Measurements from ENCODE around the gene GREB1.

Gene GREB1

GRCh38 chr2:11569636-11570035 is 35.8 kb downstream of the GREB1 start:
- DNase-seq (ENCODE audit: low spot score): no peak
- no peaks in the 10 kb centered on the region for H3K27me3 Mint-ChIP-seq (ENCODE audit: low read depth)
- H3K9me3 Mint-ChIP-seq: no peaks in the 10 kb centered on the region
- H3K27ac Mint-ChIP-seq: no peak overlapping the region
- H3K36me3 Mint-ChIP-seq (ENCODE audit: low read depth): no peaks in the 10 kb centered on the region
- no peak overlapping the region for H3K4me3 Mint-ChIP-seq
- no peaks in the 10 kb centered on the region for H3K4me1 Mint-ChIP-seq (ENCODE audit: low read depth)

GRCh38 chr2:11571170-11571569 is 37.3 kb downstream of the GREB1 start:
- Mint-ChIP-seq H3K9me3 (no peaks in the 10 kb centered on the region), H3K27me3 (ENCODE audit: low read depth) (no peaks in the 10 kb centered on the region), H3K4me1 (ENCODE audit: low read depth) (no peaks in the 10 kb centered on the region), H3K27ac (no peak overlapping the region), H3K36me3 (ENCODE audit: low read depth) (no peaks in the 10 kb centered on the region), H3K4me3 (no peak overlapping the region)
- no peak for DNase-seq (ENCODE audit: low spot score)

GRCh38 chr2:11572996-11573395 is 39.2 kb downstream of the GREB1 start:
- no peak overlapping the region for H3K27ac Mint-ChIP-seq

GRCh38 chr2:11573418-11574175 is 39.8 kb downstream of the GREB1 start:
- H3K4me1 Mint-ChIP-seq (ENCODE audit: low read depth): no peaks in the 10 kb centered on the region
- no peak for DNase-seq (ENCODE audit: low spot score)
- H3K4me3 Mint-ChIP-seq: no peak overlapping the region
- H3K27ac Mint-ChIP-seq: no peak overlapping the region
- no peaks in the 10 kb centered on the region for H3K9me3 Mint-ChIP-seq
- H3K27me3 Mint-ChIP-seq (ENCODE audit: low read depth): no peaks in the 10 kb centered on the region
- H3K36me3 Mint-ChIP-seq (ENCODE audit: low read depth): no peaks in the 10 kb centered on the region

More at GRCh38 chr2:11572996-11573395, 39.2 kb downstream of the GREB1 start:
- Mint-ChIP-seq H3K9me3 (no peaks in the 10 kb centered on the region), H3K4me3 (no peak overlapping the region), H3K4me1 (ENCODE audit: low read depth) (no peaks in the 10 kb centered on the region), H3K27me3 (ENCODE audit: low read depth) (no peaks in the 10 kb centered on the region), H3K36me3 (ENCODE audit: low read depth) (no peaks in the 10 kb centered on the region)
- DNase-seq (ENCODE audit: low spot score): no peak

GRCh38 chr2:11574176-11575046 is 40.6 kb downstream of the GREB1 start:
- Mint-ChIP-seq H3K27me3 (ENCODE audit: low read depth) (no peaks in the 10 kb centered on the region), H3K4me1 (ENCODE audit: low read depth) (no peaks in the 10 kb centered on the region), H3K36me3 (ENCODE audit: low read depth) (no peaks in the 10 kb centered on the region), H3K9me3 (no peaks in the 10 kb centered on the region), H3K4me3 (no peak overlapping the region), H3K27ac (no peak overlapping the region)
- DNase-seq (ENCODE audit: low spot score): no peak

- no peak for DNase-seq (ENCODE audit: low spot score)
- Mint-ChIP-seq H3K4me1 (ENCODE audit: low read depth) (no peaks in the 10 kb centered on the region), H3K27ac (no peak overlapping the region), H3K36me3 (ENCODE audit: low read depth) (no peaks in the 10 kb centered on the region), H3K4me3 (no peak overlapping the region), H3K27me3 (ENCODE audit: low read depth) (no peaks in the 10 kb centered on the region), H3K9me3 (no peaks in the 10 kb centered on the region)
Measured at GRCh38 chr2:11576398-11576797, 42.6 kb downstream of the GREB1 start.

- H3K27ac Mint-ChIP-seq: no peak overlapping the region
- no peak overlapping the region for H3K4me3 Mint-ChIP-seq
- H3K36me3 Mint-ChIP-seq (ENCODE audit: low read depth): no peaks in the 10 kb centered on the region
- H3K27me3 Mint-ChIP-seq (ENCODE audit: low read depth): no peaks in the 10 kb centered on the region
- H3K9me3 Mint-ChIP-seq: no peaks in the 10 kb centered on the region
- no peak for DNase-seq (ENCODE audit: low spot score)
- no peaks in the 10 kb centered on the region for H3K4me1 Mint-ChIP-seq (ENCODE audit: low read depth)
Measured at GRCh38 chr2:11577101-11577883, 43.4 kb downstream of the GREB1 start.

GRCh38 chr2:11578081-11578948 is 44.5 kb downstream of the GREB1 start:
- DNase-seq (ENCODE audit: low spot score): no peak
- no peaks in the 10 kb centered on the region for H3K27me3 Mint-ChIP-seq (ENCODE audit: low read depth)
- no peak overlapping the region for H3K4me3 Mint-ChIP-seq
- H3K27ac Mint-ChIP-seq: no peak overlapping the region
- no peaks in the 10 kb centered on the region for H3K36me3 Mint-ChIP-seq (ENCODE audit: low read depth)
- no peaks in the 10 kb centered on the region for H3K9me3 Mint-ChIP-seq
- no peaks in the 10 kb centered on the region for H3K4me1 Mint-ChIP-seq (ENCODE audit: low read depth)

GRCh38 chr2:11578986-11579774 is 45.3 kb downstream of the GREB1 start:
- Mint-ChIP-seq H3K27ac (no peak overlapping the region), H3K4me3 (no peak overlapping the region), H3K36me3 (ENCODE audit: low read depth) (no peaks in the 10 kb centered on the region), H3K4me1 (ENCODE audit: low read depth) (peaks cover 2% of the 10 kb centered on the region), H3K27me3 (ENCODE audit: low read depth) (no peaks in the 10 kb centered on the region), H3K9me3 (no peaks in the 10 kb centered on the region)
- DNase-seq (ENCODE audit: low spot score): no peak

- no peaks in the 10 kb centered on the region for H3K27me3 Mint-ChIP-seq (ENCODE audit: low read depth)
- no peaks in the 10 kb centered on the region for H3K9me3 Mint-ChIP-seq
- H3K36me3 Mint-ChIP-seq (ENCODE audit: low read depth): no peaks in the 10 kb centered on the region
- H3K27ac Mint-ChIP-seq: no peak overlapping the region
- no peak overlapping the region for H3K4me3 Mint-ChIP-seq
- H3K4me1 Mint-ChIP-seq (ENCODE audit: low read depth): peaks cover 3% of the 10 kb centered on the region
- no peak for DNase-seq (ENCODE audit: low spot score)
Measured at GRCh38 chr2:11579867-11580659, 46.2 kb downstream of the GREB1 start.

GRCh38 chr2:11580697-11581096 is 46.9 kb downstream of the GREB1 start:
- no peaks in the 10 kb centered on the region for H3K27me3 Mint-ChIP-seq (ENCODE audit: low read depth)

GRCh38 chr2:11581124-11581796 is 47.4 kb downstream of the GREB1 start:
- H3K27ac Mint-ChIP-seq: no peak overlapping the region
- no peak overlapping the region for H3K4me3 Mint-ChIP-seq
- no peaks in the 10 kb centered on the region for H3K9me3 Mint-ChIP-seq
- H3K36me3 Mint-ChIP-seq (ENCODE audit: low read depth): no peaks in the 10 kb centered on the region
- DNase-seq (ENCODE audit: low spot score): no peak
- H3K27me3 Mint-ChIP-seq (ENCODE audit: low read depth): no peaks in the 10 kb centered on the region
- H3K4me1 Mint-ChIP-seq (ENCODE audit: low read depth): peaks cover 3% of the 10 kb centered on the region

More at GRCh38 chr2:11580697-11581096, 46.9 kb downstream of the GREB1 start:
- Mint-ChIP-seq H3K4me3 (no peak overlapping the region), H3K27ac (no peak overlapping the region), H3K9me3 (no peaks in the 10 kb centered on the region), H3K36me3 (ENCODE audit: low read depth) (no peaks in the 10 kb centered on the region), H3K4me1 (ENCODE audit: low read depth) (peaks cover 3% of the 10 kb centered on the region)
- no peak for DNase-seq (ENCODE audit: low spot score)
